CD4-positive, alpha-beta T cell treated with Interleukin-17A for 1 hour (primary cell): Measurements from ENCODE around the gene TRMT10B.
"Not testable (repeated sequence)": the region's sequence is repeated elsewhere in the genome, so short reads cannot be mapped to it uniquely, and the experiment has no call there.

Experiments
- DNase-seq: peaks from one replicate; pipeline ENCODE4 v3.0.0-alpha.2; 2020

TRMT10B gene

GRCh38 chr9:37753489-37754190 lies at the start of gene TRMT10B:
Gene TRMT10B, plus strand, starts transcription at chr9:37753805. Its CDS starts 8,127 bp downstream, at chr9:37761932.
- peak; percentile 76 for DNase-seq

- DNase-seq = no peak
Observed at GRCh38 chr9:37705787-37706186, 47.8 kb upstream of the TRMT10B start.

GRCh38 chr9:37706290-37706689 lies 47.3 kb upstream of the TRMT10B start:
- no peak for DNase-seq

GRCh38 chr9:37707748-37708147 lies 45.9 kb upstream of the TRMT10B start:
- no peak for DNase-seq

GRCh38 chr9:37710046-37710445 lies 43.6 kb upstream of the TRMT10B start:
- DNase-seq = no peak

- no peak for DNase-seq
Observed at GRCh38 chr9:37715260-37715659, 38.3 kb upstream of the TRMT10B start.

- no peak for DNase-seq
Observed at GRCh38 chr9:37715991-37716505, 37.6 kb upstream of the TRMT10B start.

GRCh38 chr9:37719526-37719925 lies 34.1 kb upstream of the TRMT10B start:
- no peak for DNase-seq

- no peak for DNase-seq
Observed at GRCh38 chr9:37727013-37727412, 26.6 kb upstream of the TRMT10B start.

GRCh38 chr9:37729499-37729898 lies 24.1 kb upstream of the TRMT10B start:
- no peak for DNase-seq

- no peak for DNase-seq
Observed at GRCh38 chr9:37730256-37730655, 23.3 kb upstream of the TRMT10B start.

- no peak for DNase-seq
Observed at GRCh38 chr9:37730839-37731238, 22.8 kb upstream of the TRMT10B start.

GRCh38 chr9:37732086-37732741 lies 21.4 kb upstream of the TRMT10B start:
- DNase-seq = no peak

- DNase-seq = no peak
Observed at GRCh38 chr9:37732952-37733351, 20.7 kb upstream of the TRMT10B start.

GRCh38 chr9:37739222-37739621 lies 14.4 kb upstream of the TRMT10B start:
- no peak for DNase-seq

- DNase-seq = no peak
Observed at GRCh38 chr9:37740128-37740527, 13.5 kb upstream of the TRMT10B start.

- no peak for DNase-seq
Observed at GRCh38 chr9:37740631-37741328, 12.8 kb upstream of the TRMT10B start.

GRCh38 chr9:37745970-37746369 lies 7.6 kb upstream of the TRMT10B start:
- no peak for DNase-seq

- DNase-seq = no peak
Observed at GRCh38 chr9:37746448-37747270, 6.9 kb upstream of the TRMT10B start.

- DNase-seq = peak; percentile 62
Observed at GRCh38 chr9:37747271-37747753, 6.3 kb upstream of the TRMT10B start.

- DNase-seq = no peak
Observed at GRCh38 chr9:37749129-37749528, 4.5 kb upstream of the TRMT10B start.

GRCh38 chr9:37751186-37751585 lies 2.4 kb upstream of the TRMT10B start:
- no peak for DNase-seq

- not testable (repeated sequence) for DNase-seq
Observed at GRCh38 chr9:37751704-37752103, 1.9 kb upstream of the TRMT10B start.
